HG02759 (cell line): ENCODE measurements around the gene GALNT18.

Experiments
- ATAC-seq: cut with Tn5 transposase; IDR thresholded peaks from one replicate; pipeline ENCODE4 v1.9.1; 2021; ENCODE audit warnings: mild to moderate bottlenecking, moderate library complexity; ENCODE audit not compliant: unreplicated experiment

Gene GALNT18

GRCh38 chr11:11394241-11394640 is 227.6 kb downstream of the GALNT18 start:
- ATAC-seq, result no peak

- ATAC-seq, result no peak
Observed at GRCh38 chr11:11391796-11392463, 229.9 kb downstream of the GALNT18 start.

- ATAC-seq, result no peak
Observed at GRCh38 chr11:11391169-11391568, 230.6 kb downstream of the GALNT18 start.

GRCh38 chr11:11390068-11390771 is 231.6 kb downstream of the GALNT18 start:
- no peak for ATAC-seq

- ATAC-seq, result no peak
Observed at GRCh38 chr11:11389238-11389637, 232.6 kb downstream of the GALNT18 start.

- no peak for ATAC-seq
Observed at GRCh38 chr11:11387622-11388305, 234.0 kb downstream of the GALNT18 start.

GRCh38 chr11:11387207-11387606 is 234.6 kb downstream of the GALNT18 start:
- ATAC-seq, result no peak

GRCh38 chr11:11384829-11385228 is 237.0 kb downstream of the GALNT18 start:
- no peak for ATAC-seq

GRCh38 chr11:11383995-11384394 is 237.8 kb downstream of the GALNT18 start:
- ATAC-seq, result no peak

- ATAC-seq, result no peak
Observed at GRCh38 chr11:11382858-11383532, 238.8 kb downstream of the GALNT18 start.

GRCh38 chr11:11381471-11382105 is 240.2 kb downstream of the GALNT18 start:
- no peak for ATAC-seq

GRCh38 chr11:11380883-11381282 is 240.9 kb downstream of the GALNT18 start:
- no peak for ATAC-seq

- ATAC-seq, result no peak
Observed at GRCh38 chr11:11380340-11380739, 241.5 kb downstream of the GALNT18 start.

- ATAC-seq, result no peak
Observed at GRCh38 chr11:11379661-11380060, 242.1 kb downstream of the GALNT18 start.

- no peak for ATAC-seq
Observed at GRCh38 chr11:11378184-11378940, 243.4 kb downstream of the GALNT18 start.

GRCh38 chr11:11374358-11375148 is 247.3 kb downstream of the GALNT18 start:
- ATAC-seq, result peak; percentile 65

- ATAC-seq, result no peak
Observed at GRCh38 chr11:11373934-11374333, 247.9 kb downstream of the GALNT18 start.

GRCh38 chr11:11372461-11372860 is 249.3 kb downstream of the GALNT18 start:
- no peak for ATAC-seq

GRCh38 chr11:11370962-11371303 is 250.9 kb downstream of the GALNT18 start:
- ATAC-seq, result no peak
